Activated CD4-positive, alpha-beta T cell treated with anti-CD3 and anti-CD28 coated beads for 36 hours (primary cell): ENCODE measurements around the gene STARD10. TPM values are rescaled to one million over a fixed set of nuclear protein-coding genes. Genes with fewer than 3 reads are reported as not detected.

Experiments used
- ATAC-seq: fragments of 200-7000 bp; cut with Tn5 transposase; one replicate; pipeline ENCODE4 v1.10.0; 2021; ENCODE audit warnings: mild to moderate bottlenecking, moderate library complexity
- CTCF ChIA-PET: fragments of 350-600 bp; sonication (Branson Sonifier 250); formaldehyde crosslinking; loops from one replicate; lab custom pipeline; 2021; ENCODE audit warnings: antibody characterized with exemption; lab: Charles Lee
- POLR2A ChIA-PET: fragments of 350-600 bp; sonication (Branson Sonifier 250); formaldehyde crosslinking; loops from one replicate; lab custom pipeline; 2021; ENCODE audit warnings: antibody characterized with exemption, inconsistent platforms; lab: Charles Lee
- DNase-seq: peaks from one replicate; pipeline ENCODE4 v3.0.0-alpha.2; 2020
- H3K27ac Mint-ChIP-seq: one replicate; pipeline ENCODE4 v1.8.0; 2021; ENCODE audit warnings: mixed read lengths
- H3K27me3 Mint-ChIP-seq: one replicate; pipeline ENCODE4 v1.8.0; 2021; ENCODE audit warnings: mixed read lengths
- H3K36me3 Mint-ChIP-seq: one replicate; pipeline ENCODE4 v1.8.0; 2021; ENCODE audit warnings: low read depth, mixed read lengths
- H3K4me1 Mint-ChIP-seq: one replicate; pipeline ENCODE4 v1.8.0; 2021; ENCODE audit warnings: mixed read lengths
- H3K4me3 Mint-ChIP-seq: one replicate; pipeline ENCODE4 v1.8.0; 2021; ENCODE audit warnings: mild to moderate bottlenecking, moderate library complexity, mixed read lengths
- H3K9me3 Mint-ChIP-seq: one replicate; pipeline ENCODE4 v1.8.0; 2021; ENCODE audit warnings: low read depth, mixed read lengths
- intact Hi-C, 2 experiments: fragments of 100-400 bp; cut with DNase I in 1 of 2; cut with micrococcal nuclease in 1 of 2; formaldehyde crosslinking; loops; one replicate each; pipeline versions ENCODE4 v1.14.2 to v1.15.1; 2022 to 2024; cut with DNase I, micrococcal nuclease
- total RNA-seq, 2 experiments: library from RNA; stranded (reverse); gene quantifications; one replicate each; pipeline ENCODE4 v1.2.3, GENCODE V29; 2021

The STARD10 gene
- total RNA-seq, 2 experiments from 2014 or later: 8.3 to 12.9 TPM

- ChIA-PET POLR2A (no interaction called here), CTCF (interaction anchor here (0.7 kb wide), 1 partner anchor 36 kb away, joined by 3 read pairs; no protein-coding TSS in a partner anchor)
- intact Hi-C loops: no loop called here
- H3K4me3 Mint-ChIP-seq: no peak overlapping the region
- ATAC-seq: no peak
- no peaks in the 10 kb centered on the region for H3K36me3 Mint-ChIP-seq
- no peaks in the 10 kb centered on the region for H3K27me3 Mint-ChIP-seq
- no peak for DNase-seq
- no peaks in the 10 kb centered on the region for H3K9me3 Mint-ChIP-seq
- H3K4me1 Mint-ChIP-seq: peaks cover 2% of the 10 kb centered on the region
- no peak overlapping the region for H3K27ac Mint-ChIP-seq
Observed at GRCh38 chr11:72772059-72772458, 21.8 kb downstream of the STARD10 start.

GRCh38 chr11:72771507-72771906 lies 22.3 kb downstream of the STARD10 start:
- intact Hi-C loops: no loop called here
- Mint-ChIP-seq H3K4me1 (peaks cover 2% of the 10 kb centered on the region), H3K4me3 (no peak overlapping the region), H3K36me3 (no peaks in the 10 kb centered on the region), H3K9me3 (no peaks in the 10 kb centered on the region), H3K27ac (no peak overlapping the region), H3K27me3 (no peaks in the 10 kb centered on the region)
- no peak for DNase-seq
- CTCF ChIA-PET: interaction anchor here (1.1 kb wide), 1 partner anchor 46 kb away, joined by 5 read pairs; no protein-coding TSS in a partner anchor
- no peak for ATAC-seq
- POLR2A ChIA-PET: no interaction called here

GRCh38 chr11:72770799-72771198 lies 23.0 kb downstream of the STARD10 start:
- no peak for ATAC-seq
- no peaks in the 10 kb centered on the region for H3K36me3 Mint-ChIP-seq
- H3K27me3 Mint-ChIP-seq: no peaks in the 10 kb centered on the region
- POLR2A ChIA-PET: no interaction called here
- no peak overlapping the region for H3K27ac Mint-ChIP-seq
- intact Hi-C loops: no loop called here
- DNase-seq: no peak
- no peaks in the 10 kb centered on the region for H3K9me3 Mint-ChIP-seq
- CTCF ChIA-PET: interaction anchor here (1.1 kb wide), 1 partner anchor 46 kb away, joined by 5 read pairs; no protein-coding TSS in a partner anchor
- H3K4me1 Mint-ChIP-seq: peaks cover 2% of the 10 kb centered on the region
- H3K4me3 Mint-ChIP-seq: no peak overlapping the region

- Mint-ChIP-seq H3K36me3 (no peaks in the 10 kb centered on the region), H3K27me3 (no peaks in the 10 kb centered on the region), H3K27ac (no peak overlapping the region), H3K9me3 (no peaks in the 10 kb centered on the region), H3K4me3 (no peak overlapping the region), H3K4me1 (peaks cover 2% of the 10 kb centered on the region)
- ATAC-seq (no peak), DNase-seq (no peak)
- CTCF ChIA-PET: no interaction called here
- intact Hi-C loops: no loop called here
- POLR2A ChIA-PET: no interaction called here
Observed at GRCh38 chr11:72769680-72770079, 24.2 kb downstream of the STARD10 start.

GRCh38 chr11:72768581-72768980 lies 25.3 kb downstream of the STARD10 start:
- H3K27me3 Mint-ChIP-seq: no peaks in the 10 kb centered on the region
- ChIA-PET POLR2A (interaction anchor here (0.6 kb wide), 1 partner anchor 59 kb away, joined by 3 read pairs; no protein-coding TSS in a partner anchor), CTCF (interaction anchor here (0.5 kb wide), 1 partner anchor 26 kb away, joined by 3 read pairs; the partner anchor contains the start of gene STARD10)
- no peaks in the 10 kb centered on the region for H3K9me3 Mint-ChIP-seq
- DNase-seq (no peak), ATAC-seq (no peak)
- peaks cover 2% of the 10 kb centered on the region for H3K4me1 Mint-ChIP-seq
- intact Hi-C loops: no loop called here
- no peaks in the 10 kb centered on the region for H3K36me3 Mint-ChIP-seq
- no peak overlapping the region for H3K4me3 Mint-ChIP-seq
- H3K27ac Mint-ChIP-seq: no peak overlapping the region

GRCh38 chr11:72767203-72768062 lies 26.4 kb downstream of the STARD10 start:
- no peaks in the 10 kb centered on the region for H3K27me3 Mint-ChIP-seq
- no peaks in the 10 kb centered on the region for H3K9me3 Mint-ChIP-seq
- DNase-seq: no peak
- ChIA-PET POLR2A (no interaction called here), CTCF (interaction anchor here (0.9 kb wide), 1 partner anchor 42 kb away, joined by 4 read pairs; no protein-coding TSS in a partner anchor)
- no peak overlapping the region for H3K4me3 Mint-ChIP-seq
- ATAC-seq: no peak
- intact Hi-C loops: no loop called here
- no peaks in the 10 kb centered on the region for H3K36me3 Mint-ChIP-seq
- H3K27ac Mint-ChIP-seq: no peak overlapping the region
- peaks cover 13% of the 10 kb centered on the region for H3K4me1 Mint-ChIP-seq

GRCh38 chr11:72766152-72766902 lies 27.5 kb downstream of the STARD10 start:
- Mint-ChIP-seq H3K36me3 (no peaks in the 10 kb centered on the region), H3K4me3 (no peak overlapping the region), H3K4me1 (peaks cover 17% of the 10 kb centered on the region), H3K9me3 (no peaks in the 10 kb centered on the region), H3K27me3 (no peaks in the 10 kb centered on the region), H3K27ac (no peak overlapping the region)
- ATAC-seq: no peak
- DNase-seq: no peak
- ChIA-PET POLR2A (interaction anchor here (0.7 kb wide), 1 partner anchor 24 kb away, joined by 3 read pairs; no protein-coding TSS in a partner anchor), CTCF (interaction anchor here (0.6 to 1.3 kb wide), 5 partner anchors 9 to 41 kb away, joined by 3 to 4 read pairs (median 3); no protein-coding TSS in a partner anchor)
- intact Hi-C loops: no loop called here

- ChIA-PET CTCF (interaction anchor here (1.3 kb wide), 1 partner anchor 49 kb away, joined by 3 read pairs; no protein-coding TSS in a partner anchor), POLR2A (no interaction called here)
- Mint-ChIP-seq H3K36me3 (no peaks in the 10 kb centered on the region), H3K4me3 (no peak overlapping the region), H3K9me3 (no peaks in the 10 kb centered on the region), H3K4me1 (peaks cover 17% of the 10 kb centered on the region), H3K27me3 (no peaks in the 10 kb centered on the region), H3K27ac (no peak overlapping the region)
- no peak for ATAC-seq
- intact Hi-C loops: no loop called here
- DNase-seq: no peak
Observed at GRCh38 chr11:72764503-72764902, 29.3 kb downstream of the STARD10 start.

- H3K27ac Mint-ChIP-seq: no peak overlapping the region
- H3K4me3 Mint-ChIP-seq: no peak overlapping the region
- ChIA-PET CTCF (interaction anchor here (0.7 to 1.4 kb wide), 3 partner anchors 38 to 52 kb away, joined by 3 to 4 read pairs (median 3); no protein-coding TSS in a partner anchor), POLR2A (no interaction called here)
- H3K36me3 Mint-ChIP-seq: no peaks in the 10 kb centered on the region
- no peaks in the 10 kb centered on the region for H3K9me3 Mint-ChIP-seq
- ATAC-seq: no peak
- H3K27me3 Mint-ChIP-seq: no peaks in the 10 kb centered on the region
- intact Hi-C loops: no loop called here
- no peak for DNase-seq
- H3K4me1 Mint-ChIP-seq: peaks cover 17% of the 10 kb centered on the region
Observed at GRCh38 chr11:72763823-72764222, 30.0 kb downstream of the STARD10 start.

GRCh38 chr11:72762641-72763304 lies 31.1 kb downstream of the STARD10 start:
- H3K27me3 Mint-ChIP-seq: no peaks in the 10 kb centered on the region
- H3K27ac Mint-ChIP-seq: no peak overlapping the region
- ChIA-PET CTCF (interaction anchor here (1.0 to 1.4 kb wide), 2 partner anchors 37 to 109 kb away, joined by 4 to 5 read pairs; no protein-coding TSS in a partner anchor), POLR2A (no interaction called here)
- H3K36me3 Mint-ChIP-seq: no peaks in the 10 kb centered on the region
- no peaks in the 10 kb centered on the region for H3K9me3 Mint-ChIP-seq
- ATAC-seq: peak; percentile 94
- DNase-seq: peak; percentile 47
- intact Hi-C loops: no loop called here
- H3K4me1 Mint-ChIP-seq: peaks cover 17% of the 10 kb centered on the region
- H3K4me3 Mint-ChIP-seq: no peak overlapping the region
